HG02981 (cell line): ENCODE data around the gene PLEKHM3.

Experiments used
- ATAC-seq: cut with Tn5 transposase; IDR thresholded peaks from one replicate; pipeline ENCODE4 v1.9.1; 2021; ENCODE audit warnings: mild to moderate bottlenecking, moderate library complexity; ENCODE audit not compliant: unreplicated experiment

PLEKHM3 gene

GRCh38 chr2:207867056-207867455, 158.3 kb downstream of the PLEKHM3 start:
- no peak for ATAC-seq

- ATAC-seq: no peak
These were observed 160.1 kb downstream of the PLEKHM3 start for GRCh38 chr2:207865210-207865609.

- no peak for ATAC-seq
These were observed 162.0 kb downstream of the PLEKHM3 start for GRCh38 chr2:207863345-207863744.

- ATAC-seq: no peak
These were observed 163.5 kb downstream of the PLEKHM3 start for GRCh38 chr2:207861789-207862188.

GRCh38 chr2:207860685-207861084, 164.6 kb downstream of the PLEKHM3 start:
- no peak for ATAC-seq

GRCh38 chr2:207855591-207855990, 169.7 kb downstream of the PLEKHM3 start:
- no peak for ATAC-seq

GRCh38 chr2:207854484-207855440, 170.6 kb downstream of the PLEKHM3 start:
- no peak for ATAC-seq

- ATAC-seq: no peak
These were observed 172.5 kb downstream of the PLEKHM3 start for GRCh38 chr2:207852791-207853190.

- no peak for ATAC-seq
These were observed 175.9 kb downstream of the PLEKHM3 start for GRCh38 chr2:207849443-207849842.

- ATAC-seq: no peak
These were observed 176.8 kb downstream of the PLEKHM3 start for GRCh38 chr2:207848545-207848928.

- ATAC-seq: no peak
These were observed 177.4 kb downstream of the PLEKHM3 start for GRCh38 chr2:207847807-207848544.

GRCh38 chr2:207847098-207847806, 178.1 kb downstream of the PLEKHM3 start:
- ATAC-seq: no peak

- no peak for ATAC-seq
These were observed 180.0 kb downstream of the PLEKHM3 start for GRCh38 chr2:207845202-207845864.

GRCh38 chr2:207844648-207845047, 180.7 kb downstream of the PLEKHM3 start:
- no peak for ATAC-seq

- ATAC-seq: no peak
These were observed 185.2 kb downstream of the PLEKHM3 start for GRCh38 chr2:207840101-207840500.

- no peak for ATAC-seq
These were observed 185.8 kb downstream of the PLEKHM3 start for GRCh38 chr2:207839575-207839974.

GRCh38 chr2:207839028-207839427, 186.3 kb downstream of the PLEKHM3 start:
- ATAC-seq: no peak

- ATAC-seq: no peak
These were observed 188.7 kb downstream of the PLEKHM3 start for GRCh38 chr2:207836521-207837133.

- no peak for ATAC-seq
These were observed 189.5 kb downstream of the PLEKHM3 start for GRCh38 chr2:207835805-207836204.

GRCh38 chr2:207833251-207833751, 192.0 kb downstream of the PLEKHM3 start:
- ATAC-seq: peak; percentile 98
